Measurements from ENCODE around the gene LHFPL2. TPM values are rescaled to one million over a fixed set of nuclear protein-coding genes. Genes with fewer than 3 reads are reported as not detected.

Gene LHFPL2
- total RNA-seq, 1 experiment from 2014 or later: 43.6 TPM

DNA sequence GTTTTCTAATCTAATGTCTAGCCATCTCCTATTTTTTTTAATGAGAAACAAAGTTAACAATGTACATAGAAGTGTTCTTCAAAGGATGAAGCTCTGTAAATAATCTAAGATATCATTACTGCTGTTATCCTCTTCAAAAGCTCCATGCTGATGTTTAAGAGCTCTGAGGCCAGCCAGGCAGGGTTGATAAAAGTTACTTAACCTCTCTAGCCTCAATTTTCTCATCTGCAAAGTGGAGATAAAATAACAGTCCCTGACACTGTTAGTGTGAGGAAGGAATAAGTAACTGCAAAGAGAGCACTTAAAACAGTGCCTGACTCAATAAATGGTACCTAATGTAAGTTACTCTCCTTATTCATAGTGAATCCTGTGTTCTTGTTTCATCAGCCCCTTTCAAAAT lies 60.1 kb downstream of the LHFPL2 start:
- Mint-ChIP-seq H3K4me1 (ENCODE audit: low read depth, unreplicated experiment) (peaks cover 30% of the 10 kb centered on the region), H3K4me3 (ENCODE audit: low read depth, unreplicated experiment) (no peak overlapping the region), H3K27ac (ENCODE audit: unreplicated experiment) (no peak overlapping the region), H3K9me3 (ENCODE audit: low read depth, unreplicated experiment) (peaks cover 6% of the 10 kb centered on the region), H3K27me3 (ENCODE audit: unreplicated experiment) (no peaks in the 10 kb centered on the region), H3K36me3 (ENCODE audit: insufficient read depth, unreplicated experiment) (peaks cover 32% of the 10 kb centered on the region)
- no TSS peak for BruUV-seq (replicated peaks)
- intact Hi-C loops (cut with micrococcal nuclease; ENCODE audit: unreplicated experiment): no loop called here
- CTCF ChIA-PET: no interaction called here
- no peak for DNase-seq
- TF ChIP-seq, protein P1, sequence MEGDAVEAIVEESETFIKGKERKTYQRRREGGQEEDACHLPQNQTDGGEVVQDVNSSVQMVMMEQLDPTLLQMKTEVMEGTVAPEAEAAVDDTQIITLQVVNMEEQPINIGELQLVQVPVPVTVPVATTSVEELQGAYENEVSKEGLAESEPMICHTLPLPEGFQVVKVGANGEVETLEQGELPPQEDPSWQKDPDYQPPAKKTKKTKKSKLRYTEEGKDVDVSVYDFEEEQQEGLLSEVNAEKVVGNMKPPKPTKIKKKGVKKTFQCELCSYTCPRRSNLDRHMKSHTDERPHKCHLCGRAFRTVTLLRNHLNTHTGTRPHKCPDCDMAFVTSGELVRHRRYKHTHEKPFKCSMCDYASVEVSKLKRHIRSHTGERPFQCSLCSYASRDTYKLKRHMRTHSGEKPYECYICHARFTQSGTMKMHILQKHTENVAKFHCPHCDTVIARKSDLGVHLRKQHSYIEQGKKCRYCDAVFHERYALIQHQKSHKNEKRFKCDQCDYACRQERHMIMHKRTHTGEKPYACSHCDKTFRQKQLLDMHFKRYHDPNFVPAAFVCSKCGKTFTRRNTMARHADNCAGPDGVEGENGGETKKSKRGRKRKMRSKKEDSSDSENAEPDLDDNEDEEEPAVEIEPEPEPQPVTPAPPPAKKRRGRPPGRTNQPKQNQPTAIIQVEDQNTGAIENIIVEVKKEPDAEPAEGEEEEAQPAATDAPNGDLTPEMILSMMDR (IDR thresholded peaks at IDR 0.05; ENCODE audit: unreplicated experiment): no peak

DNA sequence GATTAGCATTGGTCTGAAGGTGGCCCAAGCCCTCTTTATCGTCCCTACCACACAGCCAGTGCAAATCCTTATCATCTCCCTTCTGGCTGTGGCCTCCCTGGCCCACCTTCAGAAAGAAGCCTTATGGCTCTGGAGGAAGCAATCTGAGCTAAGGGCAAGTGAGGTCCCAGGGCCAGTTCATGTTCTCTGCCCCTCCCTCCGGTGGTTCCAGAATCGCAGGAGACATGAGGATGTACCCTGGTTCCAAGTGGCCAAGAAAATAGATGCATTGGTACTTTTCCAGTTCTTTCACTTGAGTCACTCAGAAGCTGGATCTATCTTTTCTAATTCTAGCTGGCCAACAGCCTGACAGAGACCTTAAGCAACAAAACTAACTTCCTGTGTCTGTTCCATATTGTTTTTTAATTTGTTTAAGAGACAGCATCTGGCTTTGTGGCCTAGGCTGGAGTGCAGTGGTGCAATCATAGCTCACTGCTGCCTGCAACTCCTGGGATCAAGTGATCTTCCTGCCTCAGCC lies 60.7 kb downstream of the LHFPL2 start:
- Mint-ChIP-seq H3K27me3 (ENCODE audit: unreplicated experiment) (no peaks in the 10 kb centered on the region), H3K9me3 (ENCODE audit: low read depth, unreplicated experiment) (peaks cover 6% of the 10 kb centered on the region), H3K4me3 (ENCODE audit: low read depth, unreplicated experiment) (no peak overlapping the region), H3K4me1 (ENCODE audit: low read depth, unreplicated experiment) (peaks cover 23% of the 10 kb centered on the region), H3K36me3 (ENCODE audit: insufficient read depth, unreplicated experiment) (peaks cover 26% of the 10 kb centered on the region), H3K27ac (ENCODE audit: unreplicated experiment) (no peak overlapping the region)
- CTCF ChIA-PET: no interaction called here
- intact Hi-C loops (cut with micrococcal nuclease; ENCODE audit: unreplicated experiment): no loop called here
- no peak for DNase-seq
- no TSS peak for BruUV-seq (replicated peaks)
- TF ChIP-seq, protein P1 (IDR thresholded peaks at IDR 0.05; ENCODE audit: unreplicated experiment): no peak

DNA sequence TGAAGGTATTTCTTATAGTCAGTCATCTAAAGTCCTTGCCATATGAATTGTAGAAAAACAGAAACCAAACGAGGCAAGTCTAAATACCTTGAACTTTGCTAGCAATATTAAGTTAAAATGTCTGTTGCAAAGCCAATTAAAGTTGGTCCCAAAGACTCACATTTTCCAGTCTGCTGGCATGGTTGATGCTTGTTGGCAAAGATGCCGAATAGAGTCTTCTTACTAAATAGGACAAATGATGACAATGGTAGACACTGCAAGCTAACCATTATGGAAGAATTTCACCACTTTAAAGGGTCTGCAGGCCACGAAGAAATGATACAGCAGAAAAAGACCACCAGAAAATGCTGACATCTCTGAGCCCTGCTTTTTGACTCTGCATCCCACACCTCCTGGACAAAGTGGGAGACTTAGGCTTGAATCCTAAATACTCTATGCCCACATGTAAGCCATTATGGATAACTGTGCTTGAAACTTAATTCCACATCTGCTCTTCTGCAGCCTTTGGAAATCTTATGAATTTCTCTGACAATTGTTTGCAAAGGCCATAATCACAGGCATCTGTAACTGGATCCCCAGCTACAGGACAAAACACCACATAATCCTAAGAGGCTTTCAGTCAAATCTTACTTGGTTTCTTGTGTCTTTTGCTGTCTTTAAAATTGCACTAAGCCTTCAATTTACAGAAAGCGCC lies 61.3 kb downstream of the LHFPL2 start:
- peaks cover 6% of the 10 kb centered on the region for H3K9me3 Mint-ChIP-seq (ENCODE audit: low read depth, unreplicated experiment)
- H3K36me3 Mint-ChIP-seq (ENCODE audit: insufficient read depth, unreplicated experiment): peaks cover 21% of the 10 kb centered on the region
- H3K4me3 Mint-ChIP-seq (ENCODE audit: low read depth, unreplicated experiment): no peak overlapping the region
- CTCF ChIA-PET: no interaction called here
- no peak for DNase-seq
- no peaks in the 10 kb centered on the region for H3K27me3 Mint-ChIP-seq (ENCODE audit: unreplicated experiment)
- no TSS peak for BruUV-seq (replicated peaks)
- H3K4me1 Mint-ChIP-seq (ENCODE audit: low read depth, unreplicated experiment): peaks cover 17% of the 10 kb centered on the region
- TF ChIP-seq, protein P1 (IDR thresholded peaks at IDR 0.05; ENCODE audit: unreplicated experiment): no peak
- H3K27ac Mint-ChIP-seq (ENCODE audit: unreplicated experiment): no peak overlapping the region
- intact Hi-C loops (cut with micrococcal nuclease; ENCODE audit: unreplicated experiment): no loop called here

DNA sequence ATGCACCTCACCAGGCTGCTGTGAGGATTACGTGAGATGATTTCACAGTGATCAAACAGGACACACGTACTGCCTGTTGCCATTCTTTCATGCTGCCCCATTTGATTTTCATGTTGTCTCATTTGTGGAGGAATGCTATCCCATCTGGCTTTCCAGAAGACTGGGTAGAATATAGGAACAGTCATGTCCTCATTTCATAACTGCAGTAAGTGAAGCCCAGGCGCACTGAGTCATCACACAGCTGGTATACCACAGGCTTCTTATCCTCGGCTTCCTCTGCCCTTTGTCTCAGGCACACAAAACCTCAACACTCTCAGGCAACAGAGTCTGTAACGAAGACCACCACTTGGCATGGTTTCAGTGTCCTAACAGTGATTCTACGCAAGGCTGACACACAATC lies 62.3 kb downstream of the LHFPL2 start:
- CTCF ChIA-PET: interaction anchor here (0.5 kb wide), 1 partner anchor 142 kb away, joined by 3 read pairs; no protein-coding TSS in a partner anchor
- Mint-ChIP-seq H3K4me1 (ENCODE audit: low read depth, unreplicated experiment) (peaks cover 7% of the 10 kb centered on the region), H3K36me3 (ENCODE audit: insufficient read depth, unreplicated experiment) (peaks cover 21% of the 10 kb centered on the region), H3K4me3 (ENCODE audit: low read depth, unreplicated experiment) (no peak overlapping the region), H3K9me3 (ENCODE audit: low read depth, unreplicated experiment) (peaks cover 6% of the 10 kb centered on the region), H3K27ac (ENCODE audit: unreplicated experiment) (no peak overlapping the region), H3K27me3 (ENCODE audit: unreplicated experiment) (no peaks in the 10 kb centered on the region)
- TF ChIP-seq, protein P1 (IDR thresholded peaks at IDR 0.05; ENCODE audit: unreplicated experiment): no peak
- no TSS peak for BruUV-seq (replicated peaks)
- intact Hi-C loops (cut with micrococcal nuclease; ENCODE audit: unreplicated experiment): no loop called here
- no peak for DNase-seq

Measured in Calu3 (cell line).